ENCODE measurements around the gene DRAXIN.

DRAXIN gene

GRCh38 chr1:11749996-11750395 is 58.5 kb downstream of the DRAXIN start:
- no peak for TF ChIP-seq CTCF (conservative IDR thresholded peaks at IDR 0.05; ENCODE audit: low read depth, low read length)
- no peak overlapping the region for H3K4me3 ChIP-seq (ENCODE audit: low read length)
- DNase-seq (ENCODE audit: low read depth), result no peak

GRCh38 chr1:11751087-11751486 is 59.6 kb downstream of the DRAXIN start:
- no peak for TF ChIP-seq CTCF (conservative IDR thresholded peaks at IDR 0.05; ENCODE audit: low read depth, low read length)
- H3K4me3 ChIP-seq (ENCODE audit: low read length), result no peak overlapping the region
- DNase-seq (ENCODE audit: low read depth), result no peak

- no peak for TF ChIP-seq CTCF (conservative IDR thresholded peaks at IDR 0.05; ENCODE audit: low read depth, low read length)
- H3K4me3 ChIP-seq (ENCODE audit: low read length), result no peak overlapping the region
- no peak for DNase-seq (ENCODE audit: low read depth)
Measured at GRCh38 chr1:11752359-11753088, 61.0 kb downstream of the DRAXIN start.

- no peak overlapping the region for H3K4me3 ChIP-seq (ENCODE audit: low read length)
- DNase-seq (ENCODE audit: low read depth), result no peak
- TF ChIP-seq CTCF (conservative IDR thresholded peaks at IDR 0.05; ENCODE audit: low read depth, low read length), result no peak
Measured at GRCh38 chr1:11753555-11754208, 62.2 kb downstream of the DRAXIN start.

- no peak overlapping the region for H3K4me3 ChIP-seq (ENCODE audit: low read length)
- no peak for TF ChIP-seq CTCF (conservative IDR thresholded peaks at IDR 0.05; ENCODE audit: low read depth, low read length)
- DNase-seq (ENCODE audit: low read depth), result no peak
Measured at GRCh38 chr1:11757047-11757446, 65.5 kb downstream of the DRAXIN start.

GRCh38 chr1:11759791-11760190 is 68.3 kb downstream of the DRAXIN start:
- no peak for DNase-seq (ENCODE audit: low read depth)
- no peak overlapping the region for H3K4me3 ChIP-seq (ENCODE audit: low read length)
- no peak for TF ChIP-seq CTCF (conservative IDR thresholded peaks at IDR 0.05; ENCODE audit: low read depth, low read length)

GRCh38 chr1:11761285-11761684 is 69.8 kb downstream of the DRAXIN start:
- DNase-seq (ENCODE audit: low read depth), result no peak
- H3K4me3 ChIP-seq (ENCODE audit: low read length), result no peak overlapping the region
- no peak for TF ChIP-seq CTCF (conservative IDR thresholded peaks at IDR 0.05; ENCODE audit: low read depth, low read length)

Measured in retinal pigment epithelial cell (primary cell).